Right renal cortex interstitium (tissue), 3 donors: ENCODE data around the gene ALPL. TPM values are rescaled to one million over a fixed set of nuclear protein-coding genes. Genes with fewer than 3 reads are reported as not detected.
A peak's percentile ranks its signal among the peaks of the same experiment; 100 is the strongest.

Experiments
- DNase-seq, 3 donors: peaks; one replicate each; pipeline ENCODE4 v3.0.0-alpha.2; 2013; ENCODE audit warnings: low read depth in 3 of 3, low spot score in 2 of 3
- polyA plus RNA-seq, 3 donors: library from polyadenylated mRNA; unstranded; fragments of 120-200 nt; gene quantifications; one replicate each; pipeline ENCODE4 v1.2.1, GENCODE V29; 2013; ENCODE audit not compliant: insufficient read length in 3 of 3

ALPL gene
- polyA plus RNA-seq, 3 donors, result 29.1 to 30.4 (median 30.2) TPM

DNA sequence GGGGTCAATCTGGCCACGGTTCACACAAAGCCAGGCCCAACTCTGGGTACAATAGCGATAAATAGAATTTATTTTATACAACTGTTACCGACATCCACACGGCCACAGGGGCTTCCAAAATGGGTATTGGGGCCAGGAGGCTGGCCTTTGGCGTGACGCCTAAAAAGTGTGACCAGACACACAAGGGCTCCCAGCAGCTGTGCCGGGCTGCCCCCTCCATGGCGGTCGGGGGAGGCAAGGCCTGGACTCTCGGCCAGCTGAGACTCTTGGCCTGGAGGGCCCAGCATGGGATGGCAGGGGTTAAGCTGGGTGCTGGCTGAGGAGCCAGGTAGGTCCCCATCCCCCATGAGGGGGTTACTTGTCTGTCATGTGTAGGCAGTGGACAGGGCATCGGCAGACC is 87.0 kb downstream of the ALPL start:
- DNase-seq, result no peak

DNA sequence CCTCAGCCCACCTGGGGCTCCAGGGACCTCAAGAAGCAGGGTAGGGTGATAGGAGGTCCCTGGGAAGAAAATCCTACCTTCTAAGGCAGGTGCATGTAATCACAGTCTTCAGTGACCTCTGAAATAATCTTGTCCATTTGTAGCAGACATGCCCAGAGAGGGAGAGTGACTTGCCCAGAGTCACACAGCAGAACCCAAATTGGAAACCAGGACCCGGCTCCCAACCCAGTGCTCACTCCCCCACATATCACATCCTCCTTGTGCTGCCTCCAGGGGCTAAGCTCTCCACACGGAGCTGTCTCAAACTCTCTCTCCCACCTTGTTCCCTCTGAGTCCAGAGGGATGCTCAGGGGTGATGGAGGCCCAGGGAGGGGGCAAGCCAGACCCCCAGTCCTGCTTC is 87.4 kb downstream of the ALPL start:
- DNase-seq, result no peak

DNA sequence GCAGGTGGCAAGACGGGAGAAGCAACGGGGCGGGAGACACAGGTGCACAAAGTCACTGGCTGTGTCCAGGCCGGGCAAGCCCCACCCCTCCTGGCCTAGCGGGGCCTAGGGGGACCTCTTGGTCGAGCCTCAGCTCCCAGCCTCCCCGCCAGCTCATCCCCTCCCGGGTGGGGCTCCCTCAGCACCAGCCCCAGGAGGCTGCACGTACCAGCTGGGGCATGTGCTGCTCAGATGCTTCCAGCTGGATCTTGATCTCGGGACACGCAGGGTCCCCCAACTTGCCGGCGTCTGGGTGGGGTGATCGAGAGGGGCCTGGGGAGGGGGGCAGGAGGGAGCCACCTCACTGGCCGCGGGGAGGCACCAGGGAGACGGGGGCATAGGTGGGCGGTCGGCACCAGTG is 88.5 kb downstream of the ALPL start:
- DNase-seq, result no peak

DNA sequence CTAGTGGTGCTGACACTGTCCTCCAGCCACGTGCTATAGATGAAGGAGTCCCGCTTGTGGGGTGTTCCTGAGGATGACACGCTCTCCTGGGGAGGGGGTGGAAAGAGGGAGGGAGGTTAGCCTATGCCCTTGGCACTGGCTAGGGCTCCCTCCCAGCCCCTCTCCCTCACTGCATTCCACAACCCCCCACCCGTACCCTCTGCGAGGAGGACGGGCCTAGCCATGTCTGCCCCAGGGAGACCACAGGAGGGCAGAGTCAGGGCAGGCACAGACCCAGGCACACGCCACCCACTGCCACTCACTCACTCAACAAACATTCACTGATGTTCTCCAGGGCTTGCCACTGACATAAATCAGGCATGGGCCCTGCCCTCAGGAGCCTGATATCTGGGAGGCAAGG is 89.2 kb downstream of the ALPL start:
- no peak for DNase-seq

DNA sequence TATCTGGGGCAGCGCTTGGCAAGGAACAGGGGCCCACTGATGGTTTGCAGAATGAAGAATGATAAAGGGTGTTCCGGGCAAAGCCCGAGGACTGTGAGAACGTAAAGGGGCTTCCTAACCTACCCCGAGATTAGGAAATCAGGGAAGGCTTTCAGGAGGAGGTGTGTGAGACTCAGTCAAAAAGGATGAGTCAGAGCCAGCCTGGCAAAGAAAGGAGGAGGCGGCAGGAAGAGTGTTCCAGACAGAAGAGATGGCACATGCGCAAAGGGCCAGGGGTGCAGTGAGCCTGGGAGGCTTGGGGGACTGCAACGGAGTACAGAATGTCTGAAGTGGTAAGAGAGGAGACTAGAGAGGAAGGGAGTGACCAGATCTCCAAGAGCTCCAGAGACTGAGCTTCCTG is 89.7 kb downstream of the ALPL start:
- no peak for DNase-seq

DNA sequence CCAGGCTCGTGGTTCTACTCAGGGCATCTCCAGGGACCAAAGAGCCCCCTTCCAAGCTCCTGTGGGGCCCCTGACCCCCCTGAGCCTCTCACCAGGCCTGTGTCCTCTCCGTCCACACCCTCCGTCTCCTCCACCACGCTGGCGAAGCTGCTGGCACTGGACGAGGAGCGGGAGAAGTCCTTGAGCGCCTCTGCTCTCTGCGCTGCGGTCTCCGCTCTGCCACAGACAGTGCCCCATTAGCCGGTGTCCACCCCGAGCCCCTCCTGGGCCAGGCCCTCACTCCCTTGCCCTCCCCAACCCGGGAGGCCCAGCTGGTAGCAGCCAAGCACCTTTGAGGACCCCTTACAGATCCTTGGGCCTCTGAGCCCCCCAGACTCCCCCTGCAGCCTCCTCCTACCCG is 90.2 kb downstream of the ALPL start:
- DNase-seq, result no peak

DNA sequence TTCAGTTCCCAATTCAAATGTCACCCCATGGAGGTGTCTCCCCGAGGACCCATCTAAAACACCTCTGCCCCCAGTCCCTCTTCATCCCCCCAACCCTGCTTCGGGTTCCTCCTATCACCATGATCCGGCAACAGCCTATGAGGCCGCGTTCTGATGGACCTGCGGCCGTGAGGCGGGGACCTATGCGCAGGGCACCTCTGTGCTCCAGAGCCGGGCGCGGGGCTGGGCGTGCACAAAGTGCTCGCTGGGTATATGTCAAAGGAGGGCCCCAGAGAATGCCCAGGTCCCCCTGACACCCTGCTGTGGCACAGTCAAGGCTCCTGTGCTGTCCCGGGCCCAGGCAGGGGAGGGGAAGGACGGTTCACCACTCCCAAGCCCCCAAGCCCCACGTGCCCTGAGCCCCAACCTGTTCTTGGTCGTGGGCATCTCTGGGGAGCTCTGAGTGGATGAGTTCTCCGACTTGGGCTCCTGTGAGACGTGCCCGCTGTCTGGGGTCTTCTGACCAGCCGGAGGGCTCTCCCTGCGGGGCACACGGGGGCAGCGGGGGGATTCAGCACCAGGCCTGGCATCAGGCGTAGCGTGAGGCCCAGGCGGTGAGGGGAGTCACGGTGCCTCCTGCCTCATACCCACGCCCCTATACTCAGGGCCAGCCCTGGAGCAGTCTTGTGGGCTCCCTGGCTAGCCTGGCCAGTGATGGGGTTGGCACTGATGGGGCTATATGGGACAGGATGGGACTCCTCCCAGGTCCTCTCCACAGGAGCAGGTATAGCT is 92.2 kb downstream of the ALPL start:
- DNase-seq, result no peak

DNA sequence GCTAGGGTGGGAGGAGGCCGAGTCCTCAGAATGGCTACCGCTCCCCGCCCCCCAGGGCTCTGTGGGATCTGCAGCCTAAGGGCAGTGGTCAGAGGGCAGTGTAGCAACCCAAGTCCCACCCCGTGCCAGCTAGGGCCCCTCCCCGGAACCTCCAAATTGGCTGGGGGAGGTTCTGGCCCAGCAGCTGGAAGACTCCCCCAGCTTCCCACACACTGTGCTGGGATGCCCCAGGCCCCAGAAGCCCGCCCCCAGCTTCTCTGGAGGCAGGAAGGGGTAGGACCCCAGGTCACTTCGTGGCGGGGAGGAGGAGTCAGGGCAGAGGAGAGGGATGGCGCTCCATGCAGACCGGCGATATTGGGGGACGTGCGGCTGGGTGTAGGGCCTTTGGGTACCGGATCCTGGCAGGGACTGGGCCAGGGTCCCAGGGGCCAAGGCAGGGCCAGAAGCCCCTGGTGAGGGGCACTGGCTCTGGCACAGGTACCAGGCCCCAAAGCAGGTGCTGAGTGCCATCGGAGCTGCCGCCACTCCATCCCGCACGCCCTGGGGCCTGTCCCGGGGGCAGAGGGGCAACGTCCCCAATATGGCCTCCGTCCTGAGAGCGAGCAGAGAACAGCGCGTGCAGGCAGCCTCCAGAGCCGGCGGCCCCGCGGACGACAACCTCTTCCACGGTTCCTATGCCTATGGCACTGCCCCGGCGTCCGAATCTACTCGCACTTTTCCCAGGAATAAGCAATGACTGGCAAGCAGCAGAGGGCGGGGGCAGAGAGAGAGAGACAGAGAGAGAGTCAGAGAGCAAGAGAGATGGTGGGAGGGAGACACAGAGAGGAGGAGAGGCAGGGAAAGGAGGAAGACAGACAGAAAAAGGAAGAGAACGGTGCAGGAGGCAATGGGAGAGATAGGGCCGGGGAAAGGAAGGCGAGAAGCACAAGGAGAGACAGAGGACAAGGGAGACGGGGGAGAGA is 94.2 kb downstream of the ALPL start:
- DNase-seq, result no peak

DNA sequence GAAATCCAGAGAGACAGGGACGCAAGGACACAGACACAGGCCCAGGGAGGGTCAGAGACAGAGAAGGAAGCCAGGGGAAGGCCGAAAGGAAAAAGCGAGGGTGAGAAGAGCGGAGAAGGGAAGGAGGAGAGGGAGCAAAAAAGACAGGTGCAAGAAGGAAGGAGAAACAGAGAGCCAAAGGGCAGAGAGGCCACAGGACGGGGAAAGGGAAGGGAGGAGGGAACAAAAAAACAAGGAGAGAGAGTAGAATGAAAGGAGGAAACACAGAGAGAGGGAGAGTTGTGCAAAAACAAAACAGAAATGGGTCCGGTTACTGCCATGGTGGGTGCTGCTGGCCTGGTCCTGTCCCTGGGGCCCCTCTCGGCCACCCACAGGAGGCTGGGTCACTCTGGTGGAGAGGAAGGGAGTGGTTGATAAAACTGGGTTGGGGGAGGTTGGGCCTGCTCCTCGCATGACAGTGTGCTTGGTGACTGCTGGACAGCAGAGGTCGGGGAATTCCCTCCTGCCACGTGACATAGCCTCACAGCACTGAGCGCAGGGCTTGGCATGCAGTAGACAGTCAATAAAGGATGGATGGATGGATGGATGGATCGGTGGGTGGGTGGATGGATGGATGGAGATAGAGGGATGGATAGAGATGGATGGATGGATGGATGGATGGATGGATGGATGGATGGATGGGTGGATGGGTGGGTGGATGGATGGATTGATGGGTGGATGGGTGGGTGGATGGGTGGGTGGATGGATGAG is 95.2 kb downstream of the ALPL start:
- no peak for DNase-seq

DNA sequence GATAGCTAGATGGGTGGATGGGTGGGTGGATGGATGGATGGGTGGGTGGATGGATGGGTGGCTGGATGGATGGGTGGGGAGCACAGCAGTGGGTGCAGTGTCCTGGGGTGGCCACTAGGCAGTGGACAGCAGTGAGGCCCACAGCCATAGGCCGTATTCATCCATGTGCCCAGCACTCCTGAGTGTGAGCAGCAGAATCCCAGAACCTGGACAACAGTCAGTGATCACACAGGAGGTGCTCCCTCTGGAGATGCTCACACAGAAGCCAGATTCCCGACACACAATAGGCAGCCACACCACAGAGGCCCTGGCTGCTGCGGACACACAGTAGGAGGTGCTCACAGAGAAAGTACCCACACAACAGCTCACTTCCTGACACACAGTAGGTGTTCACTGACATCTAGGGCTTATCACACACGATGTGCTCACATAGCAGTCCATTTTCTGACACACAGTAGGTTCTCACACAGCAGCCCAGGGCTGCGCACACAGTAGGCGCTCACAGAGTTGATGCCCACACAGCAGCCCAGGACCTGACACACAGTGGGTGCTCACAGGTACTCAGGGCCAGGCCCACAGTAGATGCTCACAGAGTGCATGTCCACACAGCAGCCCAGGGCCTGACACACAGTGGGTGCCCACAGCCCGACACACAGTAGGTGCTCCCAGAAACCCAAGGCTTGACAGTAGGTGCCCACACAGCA is 95.9 kb downstream of the ALPL start:
- DNase-seq, result no peak

DNA sequence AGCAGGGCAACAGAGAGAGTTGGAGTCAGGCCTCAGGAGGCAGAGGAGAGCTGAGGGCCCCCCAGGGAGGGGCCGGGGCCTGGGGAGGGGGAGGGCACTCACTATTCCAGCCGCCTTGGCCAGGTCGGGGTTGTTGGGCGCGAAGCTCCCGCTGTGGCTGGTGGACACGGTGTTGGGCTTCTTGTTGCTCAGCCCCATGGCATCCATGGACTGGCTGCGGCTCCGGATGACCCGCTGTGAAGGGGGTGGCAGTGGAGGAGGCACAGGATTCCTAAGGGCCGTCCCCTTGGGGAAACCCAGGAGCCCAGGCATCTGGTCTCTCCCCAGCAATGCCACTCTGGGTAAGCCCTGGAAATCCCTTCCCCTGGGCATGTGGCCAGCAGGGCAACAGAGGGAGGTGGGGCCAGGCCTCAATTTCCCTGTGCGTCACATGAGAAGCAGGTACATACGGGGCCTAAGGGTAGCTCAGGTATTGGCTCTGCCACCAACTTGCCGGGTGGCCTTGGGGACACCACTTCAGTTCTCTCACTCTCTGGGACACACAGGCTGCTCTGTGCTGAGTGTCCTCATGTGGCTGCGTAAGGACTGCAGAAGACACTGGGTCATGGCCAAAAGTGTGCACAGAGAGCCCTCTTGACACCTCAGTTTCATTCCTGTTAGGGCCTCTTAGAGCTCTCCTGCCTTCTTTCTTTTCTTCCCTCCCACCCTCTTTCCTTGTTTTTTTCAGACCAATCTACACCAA is 96.9 kb downstream of the ALPL start:
- DNase-seq, result no peak

DNA sequence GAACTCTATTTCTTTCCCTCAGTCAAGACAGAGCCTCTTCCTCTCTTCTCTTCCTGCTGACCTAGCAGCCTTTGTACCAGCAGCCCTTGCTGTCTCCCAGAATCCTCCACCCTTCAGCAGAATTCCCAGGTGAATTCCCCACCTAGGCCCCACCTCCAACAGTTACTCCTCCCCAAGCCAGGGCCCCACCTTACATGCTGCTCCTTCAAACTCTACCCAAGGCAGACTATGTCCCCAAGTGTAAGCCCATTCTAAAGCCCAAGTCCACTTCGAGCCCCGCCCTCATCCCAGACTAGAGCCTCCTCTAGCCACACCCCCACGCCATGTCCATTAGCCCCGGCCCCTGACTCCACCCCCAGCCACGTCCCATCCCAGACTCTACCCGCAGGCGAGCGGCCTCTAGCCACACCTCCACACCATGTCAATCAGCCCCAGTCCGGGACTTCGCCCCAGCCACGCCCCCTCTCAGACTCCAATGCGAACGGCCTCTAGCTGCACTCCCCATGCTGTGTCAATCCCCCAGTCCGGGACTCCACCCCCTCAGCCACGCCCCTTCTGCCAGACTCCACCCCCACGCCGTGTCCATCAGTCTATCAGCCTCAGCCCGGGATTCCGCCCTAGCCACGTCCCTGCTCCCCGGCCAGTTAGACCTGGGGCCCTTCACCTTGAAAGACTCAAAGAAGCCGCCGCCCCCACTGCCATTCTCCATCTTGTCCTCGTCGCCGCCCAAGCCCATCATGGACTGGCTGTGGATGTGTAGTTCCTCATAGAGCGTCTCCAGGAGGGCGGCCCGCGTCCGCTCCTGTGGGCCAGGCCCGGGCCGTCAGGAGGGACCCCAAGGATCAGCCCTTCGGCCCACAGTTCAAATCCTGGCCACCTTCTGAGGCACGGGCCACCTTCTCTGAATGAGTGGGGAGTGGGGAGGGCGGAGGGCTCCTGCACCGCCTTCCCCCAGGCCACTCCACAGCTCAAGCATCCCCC is 98.6 kb downstream of the ALPL start:
- DNase-seq, result peak in 1 of 3 donors; percentile 42

DNA sequence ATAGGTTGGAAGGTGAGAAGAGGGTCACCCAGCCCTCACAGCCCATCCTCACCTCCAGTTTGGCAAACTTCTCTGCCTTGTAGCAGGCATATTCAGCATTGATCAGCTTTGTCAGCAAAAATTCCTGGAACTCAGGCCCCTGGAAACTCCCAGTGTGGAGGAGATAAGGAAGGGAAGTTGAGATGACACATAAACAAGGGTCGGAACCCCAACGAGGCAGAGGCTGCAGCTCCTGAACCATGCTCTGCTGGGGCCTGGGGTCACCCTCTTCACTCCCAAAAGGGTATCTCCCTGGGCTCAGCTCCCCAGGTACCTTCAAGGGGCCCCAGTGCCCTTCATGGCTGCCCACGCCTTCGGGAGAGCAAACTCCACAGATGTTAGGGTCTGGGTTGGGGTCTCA is 99.6 kb downstream of the ALPL start:
- DNase-seq, result no peak

DNA sequence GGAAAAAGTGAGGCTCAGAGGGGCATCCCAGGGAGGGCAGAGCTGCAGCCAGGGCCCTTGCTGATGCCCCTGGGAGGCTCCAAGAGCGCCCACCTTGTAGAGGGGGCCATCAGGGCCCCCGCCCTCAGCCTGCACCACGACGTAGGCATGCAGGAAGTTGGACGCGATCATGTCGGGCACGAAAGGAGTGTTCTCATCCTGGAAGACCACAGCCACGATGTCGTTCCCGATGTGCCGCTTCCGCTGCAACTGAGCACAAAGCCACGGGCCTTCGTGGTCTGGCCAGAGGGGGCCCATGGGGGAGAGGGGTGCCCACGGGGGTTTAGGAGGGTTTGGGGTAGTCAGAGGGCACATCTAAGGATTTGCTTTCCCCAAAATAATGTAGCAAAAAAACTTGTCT is 100.8 kb downstream of the ALPL start:
- DNase-seq, result no peak

DNA sequence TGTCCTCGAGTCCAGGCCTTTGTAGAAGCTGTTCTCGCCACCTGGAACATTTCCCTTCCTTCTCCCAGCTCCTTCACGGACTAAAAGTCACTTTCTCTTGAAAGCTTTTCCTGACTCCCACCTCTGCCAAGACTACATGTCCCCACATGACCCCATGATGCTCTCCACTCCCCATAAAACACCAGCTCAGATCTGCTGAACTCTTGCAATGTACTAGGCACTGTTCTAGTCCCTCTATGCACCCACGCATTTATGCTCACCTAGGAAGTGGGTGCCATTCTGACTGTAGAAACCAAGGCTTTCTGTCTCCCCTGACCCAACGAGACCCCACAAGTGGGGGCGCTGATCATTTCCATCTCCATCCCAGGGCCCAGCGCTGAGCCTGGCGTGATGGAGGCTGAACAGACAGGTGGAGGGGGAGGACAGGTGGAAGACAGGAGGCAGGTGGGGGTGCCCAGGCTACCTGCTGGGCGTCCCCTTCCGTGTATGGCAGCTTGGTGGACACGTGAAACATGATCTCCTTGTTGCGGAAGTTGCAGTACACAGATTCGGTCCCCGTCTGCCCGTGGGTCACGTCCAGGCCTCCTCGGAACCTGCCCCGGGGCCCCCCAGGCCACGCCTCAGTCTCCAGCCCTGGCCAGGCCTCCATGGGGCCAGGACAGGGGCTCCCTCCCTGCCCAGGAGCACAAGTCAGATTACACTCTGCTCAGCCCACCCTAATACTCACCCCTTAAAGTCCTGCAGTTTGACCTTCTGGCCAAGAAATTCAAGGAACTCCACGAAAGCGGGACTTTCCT is 102.0 kb downstream of the ALPL start:
- no peak for DNase-seq

DNA sequence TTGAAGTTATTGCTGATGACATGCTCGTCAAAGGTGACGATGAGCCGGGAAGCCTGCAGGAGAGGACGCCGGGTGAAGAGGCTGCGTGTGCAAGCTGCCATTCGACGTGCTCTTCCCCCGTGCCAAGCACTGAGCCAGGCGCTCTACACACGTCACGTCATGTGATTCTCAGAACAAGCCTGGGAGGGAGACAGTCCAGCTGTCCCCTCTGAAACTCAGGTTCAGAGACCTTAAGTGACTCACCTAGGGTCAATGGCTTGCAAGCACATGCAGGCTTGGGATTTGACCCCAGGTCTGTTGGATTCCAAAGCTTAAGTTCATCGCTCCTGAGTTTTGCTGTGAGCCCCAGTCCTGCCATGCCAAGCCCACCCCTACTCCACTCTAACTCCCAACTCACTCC is 102.8 kb downstream of the ALPL start:
- DNase-seq, result no peak

DNA sequence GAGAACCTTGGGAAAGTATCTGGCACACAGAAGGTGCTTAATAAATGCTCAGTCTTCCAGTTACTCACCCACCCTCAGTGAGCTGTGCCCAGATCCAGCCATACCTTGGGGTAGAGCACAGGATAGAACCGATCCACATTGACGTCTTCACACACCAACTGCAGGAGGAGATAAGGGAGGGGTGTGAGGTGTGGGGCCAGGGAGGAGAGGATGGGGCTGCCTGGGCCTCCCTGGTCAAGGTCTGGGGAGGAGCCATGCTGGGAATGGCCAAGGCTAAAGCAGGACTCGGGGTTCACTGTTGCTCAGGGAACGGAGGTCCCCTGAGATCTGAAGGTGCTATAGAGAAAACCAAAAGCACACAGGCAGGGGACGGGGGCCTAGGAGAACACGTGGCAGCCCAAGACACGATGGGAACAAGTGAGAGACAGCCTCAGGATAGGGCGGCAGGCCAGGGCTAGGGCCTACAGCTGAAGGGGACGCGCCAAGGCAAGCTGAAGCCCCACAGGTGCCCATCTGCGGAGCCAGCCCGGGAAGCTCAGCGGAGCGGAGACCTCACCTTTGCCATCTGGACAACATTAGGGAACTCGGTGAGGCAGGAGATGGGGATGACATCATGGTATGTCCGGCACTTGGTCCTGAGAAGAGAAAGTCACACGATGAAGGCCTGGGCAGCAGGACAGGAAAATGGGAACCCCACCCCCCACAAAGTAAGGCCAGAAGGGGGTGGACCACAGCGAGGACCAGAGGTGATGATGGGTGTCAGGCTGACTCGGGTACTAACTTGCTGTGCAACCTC is 104.0 kb downstream of the ALPL start:
- no peak for DNase-seq
